GM12801 (cell line): Measurements from ENCODE around the gene CSF1R.

Source experiments
- TF ChIP-seq, protein P1 (sequence below): IDR thresholded peaks from one replicate; pipeline ENCODE4 v1.5.1; 2011; ENCODE audit warnings: control low read depth; ENCODE audit not compliant: insufficient read length; ENCODE audit errors: extremely low read depth

CSF1R gene

DNA sequence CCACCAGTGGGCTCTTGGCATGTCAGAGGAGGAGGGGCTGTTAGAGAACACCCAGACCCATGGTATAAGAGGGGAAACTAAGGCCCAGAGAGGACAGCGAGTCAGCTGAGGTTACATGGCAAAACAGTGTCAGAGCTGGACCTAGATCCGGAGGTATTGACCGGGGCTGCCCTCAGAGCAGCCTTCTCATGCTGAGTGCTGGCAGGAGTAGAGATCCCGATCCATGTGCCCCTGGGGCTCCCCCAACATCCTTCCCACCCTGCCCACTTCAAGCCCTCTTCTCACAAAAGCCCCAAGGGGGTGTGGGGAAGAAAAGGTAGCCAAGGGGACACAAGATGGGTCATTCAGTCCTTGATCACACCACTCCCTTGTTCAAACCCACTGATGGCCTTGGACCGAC lies 19.9 kb downstream of the CSF1R start:
- TF ChIP-seq, protein P1, sequence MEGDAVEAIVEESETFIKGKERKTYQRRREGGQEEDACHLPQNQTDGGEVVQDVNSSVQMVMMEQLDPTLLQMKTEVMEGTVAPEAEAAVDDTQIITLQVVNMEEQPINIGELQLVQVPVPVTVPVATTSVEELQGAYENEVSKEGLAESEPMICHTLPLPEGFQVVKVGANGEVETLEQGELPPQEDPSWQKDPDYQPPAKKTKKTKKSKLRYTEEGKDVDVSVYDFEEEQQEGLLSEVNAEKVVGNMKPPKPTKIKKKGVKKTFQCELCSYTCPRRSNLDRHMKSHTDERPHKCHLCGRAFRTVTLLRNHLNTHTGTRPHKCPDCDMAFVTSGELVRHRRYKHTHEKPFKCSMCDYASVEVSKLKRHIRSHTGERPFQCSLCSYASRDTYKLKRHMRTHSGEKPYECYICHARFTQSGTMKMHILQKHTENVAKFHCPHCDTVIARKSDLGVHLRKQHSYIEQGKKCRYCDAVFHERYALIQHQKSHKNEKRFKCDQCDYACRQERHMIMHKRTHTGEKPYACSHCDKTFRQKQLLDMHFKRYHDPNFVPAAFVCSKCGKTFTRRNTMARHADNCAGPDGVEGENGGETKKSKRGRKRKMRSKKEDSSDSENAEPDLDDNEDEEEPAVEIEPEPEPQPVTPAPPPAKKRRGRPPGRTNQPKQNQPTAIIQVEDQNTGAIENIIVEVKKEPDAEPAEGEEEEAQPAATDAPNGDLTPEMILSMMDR = no peak

DNA sequence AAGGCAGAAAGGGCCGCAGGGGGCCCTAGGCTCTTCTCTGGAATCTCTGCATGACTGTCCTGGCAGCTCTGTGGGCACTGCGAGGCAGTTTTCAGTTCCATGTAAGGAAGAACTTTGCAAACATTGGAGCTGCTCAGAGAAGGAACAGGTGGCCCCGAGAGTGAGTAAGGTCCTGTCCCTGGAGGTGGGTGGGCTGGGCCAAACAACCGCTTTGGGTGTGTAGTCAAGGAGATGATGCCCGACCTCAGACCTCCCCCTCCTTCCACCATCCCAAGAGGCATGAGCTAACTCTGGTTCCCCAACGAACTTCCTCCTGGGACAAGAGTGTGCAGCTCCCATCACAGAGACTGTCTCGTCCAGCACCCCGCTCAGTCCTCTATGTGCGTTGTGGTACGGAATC lies 20.5 kb downstream of the CSF1R start:
- TF ChIP-seq, protein P1 = no peak

DNA sequence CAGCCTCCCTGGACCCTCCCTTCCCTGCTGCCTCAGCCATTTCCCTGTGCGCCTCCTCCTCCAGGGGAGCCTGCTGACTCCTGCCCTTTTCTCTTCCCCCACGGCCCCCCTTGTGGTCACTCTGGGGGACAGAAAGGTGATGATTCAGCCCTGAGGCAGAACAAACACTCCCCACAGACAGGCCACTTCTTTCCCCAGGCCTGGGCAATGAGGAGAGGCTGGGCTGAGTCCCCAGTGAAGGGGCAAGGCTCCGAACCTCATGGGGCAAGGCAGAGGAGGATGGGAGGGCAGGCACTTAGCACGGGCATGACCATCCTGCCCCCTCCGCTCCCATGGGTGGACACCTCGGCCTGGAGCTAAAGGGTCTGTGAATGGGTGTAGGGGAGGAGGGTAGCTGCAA lies 21.0 kb downstream of the CSF1R start:
- TF ChIP-seq, protein P1 = no peak

DNA sequence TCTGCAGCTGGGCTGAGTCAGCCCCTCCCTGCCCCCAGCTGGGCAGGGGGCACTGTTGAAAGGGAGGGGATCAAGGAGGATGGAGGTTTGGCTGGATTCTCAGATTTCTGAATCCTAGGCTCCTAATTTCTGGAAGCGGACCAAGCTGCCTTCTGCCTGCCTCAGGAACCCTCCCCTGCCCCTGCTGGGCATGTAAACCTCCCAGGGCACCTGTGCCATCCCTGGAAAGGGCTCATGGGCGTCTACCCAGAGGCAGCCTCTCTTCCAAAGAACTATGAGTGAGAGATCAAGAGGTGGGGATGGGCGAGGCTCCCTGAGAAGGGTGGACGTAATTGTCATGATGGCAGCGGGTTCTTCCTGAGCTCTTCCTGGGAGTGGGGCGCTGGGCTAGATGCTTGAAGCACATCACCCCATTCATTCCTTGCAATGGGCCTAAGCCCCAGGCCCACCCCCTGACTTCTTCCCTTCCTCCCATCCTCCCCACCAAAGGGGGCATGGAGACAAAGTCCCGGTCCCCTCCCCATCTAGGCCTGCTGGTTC lies 21.6 kb downstream of the CSF1R start:
- TF ChIP-seq, protein P1 = no peak

DNA sequence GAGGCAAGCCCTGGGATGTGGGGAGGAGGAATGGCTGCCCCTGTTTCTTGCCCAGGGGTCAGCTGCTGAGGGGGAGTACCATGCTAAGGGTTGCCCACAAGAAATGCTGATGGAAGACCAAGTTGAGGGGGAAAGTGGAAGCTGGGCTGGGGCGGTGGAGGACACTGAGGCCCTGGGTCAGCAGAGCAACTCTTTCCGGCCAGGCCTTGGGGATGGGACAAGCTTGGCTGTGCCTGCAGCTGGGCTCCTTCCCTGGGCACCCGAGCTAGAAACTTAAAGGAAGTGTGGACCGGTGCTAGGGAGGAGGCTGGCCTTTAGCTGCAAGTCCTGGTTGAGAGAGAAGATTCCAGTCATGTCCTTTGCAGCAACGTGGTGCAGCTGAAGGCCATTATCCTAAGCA lies 22.7 kb downstream of the CSF1R start:
- TF ChIP-seq, protein P1 = no peak

DNA sequence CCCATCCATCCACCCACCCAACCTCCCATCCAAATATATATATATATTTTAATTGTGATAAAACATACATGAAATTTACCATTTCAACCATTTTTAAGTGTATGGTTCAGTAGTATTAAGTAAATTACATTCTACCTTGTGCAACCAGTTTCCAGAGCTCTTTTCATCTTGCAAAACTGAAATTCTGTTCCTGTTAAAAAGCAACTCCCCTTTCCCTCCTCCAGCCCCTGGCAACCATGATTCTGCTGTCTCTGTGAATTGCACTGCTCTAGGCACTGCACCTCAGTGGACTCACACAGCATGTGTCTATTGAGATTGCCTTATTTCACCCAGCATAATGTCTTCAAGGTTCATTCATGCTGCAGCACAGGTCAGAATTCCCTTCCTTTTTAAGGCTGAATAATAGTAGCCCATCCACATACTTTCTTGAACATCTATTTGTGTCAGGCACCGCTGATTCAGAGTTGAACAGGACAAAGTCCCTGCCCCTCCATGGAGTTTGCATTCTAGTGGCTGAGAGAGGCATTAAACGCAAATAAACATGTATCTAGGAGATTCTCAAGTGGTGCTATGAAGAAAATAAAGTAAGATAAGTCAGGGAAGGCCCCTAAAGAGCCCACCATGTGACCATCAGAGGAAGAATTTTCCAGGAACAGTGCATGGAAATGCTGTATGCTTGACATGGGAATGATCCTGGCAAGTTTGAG lies 24.0 kb downstream of the CSF1R start:
- TF ChIP-seq, protein P1 = no peak

DNA sequence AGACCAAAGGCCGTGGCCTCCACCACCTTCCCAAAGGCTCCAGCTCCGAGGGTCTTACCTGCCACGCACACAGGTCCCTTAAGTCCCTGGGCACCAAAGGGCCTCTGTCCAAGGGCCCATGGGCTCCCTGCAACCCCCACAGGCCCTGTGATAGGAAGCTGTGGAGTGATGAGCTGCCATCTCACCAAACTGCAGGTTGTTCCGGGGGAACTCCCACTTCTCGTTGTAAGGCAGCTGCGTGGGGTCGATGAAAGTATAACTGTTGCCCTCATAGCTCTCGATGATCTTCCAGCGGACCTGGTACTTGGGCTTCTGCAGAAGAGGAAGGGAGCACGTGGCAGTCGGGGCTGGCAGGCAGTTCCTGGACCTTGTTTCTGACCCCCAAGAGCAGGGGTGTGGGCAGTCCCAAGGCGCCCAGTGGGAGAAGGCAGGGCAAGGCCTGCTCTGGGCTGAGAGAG lies 24.8 kb downstream of the CSF1R start:
- TF ChIP-seq, protein P1 = no peak
